Progenitor cell of endocrine pancreas (in vitro differentiated cells): ENCODE data around the gene ZNF775. TPM values are rescaled to one million over a fixed set of nuclear protein-coding genes. Genes with fewer than 3 reads are reported as not detected.
A peak's percentile ranks its signal among the peaks of the same experiment; 100 is the strongest.

Source experiments
- DNase-seq: peaks from one replicate; pipeline ENCODE4 v3.0.0; 2021; ENCODE audit warnings: low spot score; ENCODE audit not compliant: unreplicated experiment
- H3K27ac Mint-ChIP-seq: 2 replicates; pipeline ENCODE4 v1.8.0; 2021; ENCODE audit warnings: mild to moderate bottlenecking, moderate library complexity, mixed read lengths
- H3K27me3 Mint-ChIP-seq: 2 replicates; pipeline ENCODE4 v1.8.0; 2021; ENCODE audit warnings: mixed read lengths
- H3K36me3 Mint-ChIP-seq: 2 replicates; pipeline ENCODE4 v1.8.0; 2022; ENCODE audit warnings: mixed read lengths; ENCODE audit not compliant: insufficient read depth
- H3K4me1 Mint-ChIP-seq: 2 replicates; pipeline ENCODE4 v1.8.0; 2021; ENCODE audit warnings: low read depth, mixed read lengths
- H3K4me3 Mint-ChIP-seq: 2 replicates; pipeline ENCODE4 v1.8.0; 2021; ENCODE audit warnings: low read depth, mild to moderate bottlenecking, moderate library complexity, mixed read lengths
- H3K9me3 Mint-ChIP-seq: 2 replicates; pipeline ENCODE4 v1.8.0; 2021; ENCODE audit warnings: low read depth, mixed read lengths
- CTCF ChIP-seq: fragments of 200-600 bp; sonication (generic); IDR thresholded peaks from one replicate; pipeline ENCODE4 v1.5.0; 2021; ENCODE audit warnings: antibody characterized with exemption, mild to moderate bottlenecking; ENCODE audit not compliant: unreplicated experiment
- total RNA-seq: library from RNA; stranded (reverse); gene quantifications from 2 replicates; pipeline ENCODE4 v1.2.1, GENCODE V29; 2021

ZNF775 gene
- total RNA-seq, 1 donor from 2014 or later = 10.8 TPM

DNA sequence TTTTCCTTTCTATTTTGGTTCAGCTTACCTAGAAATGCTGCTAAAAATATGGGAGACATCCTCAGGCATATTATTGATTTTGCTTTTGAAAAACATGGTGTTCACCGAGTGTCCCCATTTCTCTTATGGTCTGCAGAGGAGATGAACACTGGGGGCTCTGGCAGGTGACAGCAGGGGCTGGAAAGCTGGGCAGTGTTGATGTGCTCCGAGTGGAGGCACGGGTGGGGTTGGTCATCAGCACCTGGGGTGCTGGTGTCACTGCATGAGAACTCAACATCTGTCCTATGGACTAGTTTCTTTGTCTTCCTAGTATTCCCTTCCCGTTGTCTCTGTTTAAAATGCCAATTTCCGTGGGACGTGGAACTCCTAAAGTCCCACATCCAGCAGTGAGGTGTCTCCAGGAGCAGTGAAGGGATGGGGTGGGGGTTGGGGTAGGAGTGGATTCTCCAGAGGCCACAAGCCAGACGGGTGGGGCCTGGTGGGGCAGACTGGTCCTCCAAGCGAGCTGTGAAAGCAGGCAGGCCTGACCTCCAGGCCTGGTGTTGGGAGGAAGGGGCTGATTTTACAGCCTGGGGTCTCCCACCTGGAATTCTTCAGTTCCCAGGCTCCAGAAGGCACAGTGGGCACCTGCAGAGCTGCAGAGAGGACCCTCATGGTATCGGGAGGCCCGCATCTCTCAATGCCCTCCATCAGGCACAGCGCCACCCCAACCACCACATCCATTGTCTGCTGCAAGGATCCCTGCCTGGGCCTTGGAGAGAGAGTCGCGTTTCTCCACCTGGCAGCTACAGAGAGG lies 24.4 kb downstream of the ZNF775 start:
- H3K27me3 Mint-ChIP-seq = no peaks in the 10 kb centered on the region
- DNase-seq = no peak
- peaks cover 50% of the 10 kb centered on the region for H3K4me1 Mint-ChIP-seq
- TF ChIP-seq CTCF = no peak
- H3K36me3 Mint-ChIP-seq = peaks cover 8% of the 10 kb centered on the region
- no peaks in the 10 kb centered on the region for H3K9me3 Mint-ChIP-seq
- peak overlapping the region; percentile 94 for H3K4me3 Mint-ChIP-seq
- H3K27ac Mint-ChIP-seq = peak overlapping the region; percentile 76

- Mint-ChIP-seq H3K27ac (peak overlapping the region; percentile 87), H3K4me1 (peaks cover 50% of the 10 kb centered on the region), H3K36me3 (peaks cover 4% of the 10 kb centered on the region), H3K9me3 (no peaks in the 10 kb centered on the region), H3K27me3 (no peaks in the 10 kb centered on the region), H3K4me3 (peak overlapping the region; percentile 94)
- no peak for TF ChIP-seq CTCF
- no peak for DNase-seq
Observed at GRCh38 chr7:150404172-150404804, 25.2 kb downstream of the ZNF775 start.

DNA sequence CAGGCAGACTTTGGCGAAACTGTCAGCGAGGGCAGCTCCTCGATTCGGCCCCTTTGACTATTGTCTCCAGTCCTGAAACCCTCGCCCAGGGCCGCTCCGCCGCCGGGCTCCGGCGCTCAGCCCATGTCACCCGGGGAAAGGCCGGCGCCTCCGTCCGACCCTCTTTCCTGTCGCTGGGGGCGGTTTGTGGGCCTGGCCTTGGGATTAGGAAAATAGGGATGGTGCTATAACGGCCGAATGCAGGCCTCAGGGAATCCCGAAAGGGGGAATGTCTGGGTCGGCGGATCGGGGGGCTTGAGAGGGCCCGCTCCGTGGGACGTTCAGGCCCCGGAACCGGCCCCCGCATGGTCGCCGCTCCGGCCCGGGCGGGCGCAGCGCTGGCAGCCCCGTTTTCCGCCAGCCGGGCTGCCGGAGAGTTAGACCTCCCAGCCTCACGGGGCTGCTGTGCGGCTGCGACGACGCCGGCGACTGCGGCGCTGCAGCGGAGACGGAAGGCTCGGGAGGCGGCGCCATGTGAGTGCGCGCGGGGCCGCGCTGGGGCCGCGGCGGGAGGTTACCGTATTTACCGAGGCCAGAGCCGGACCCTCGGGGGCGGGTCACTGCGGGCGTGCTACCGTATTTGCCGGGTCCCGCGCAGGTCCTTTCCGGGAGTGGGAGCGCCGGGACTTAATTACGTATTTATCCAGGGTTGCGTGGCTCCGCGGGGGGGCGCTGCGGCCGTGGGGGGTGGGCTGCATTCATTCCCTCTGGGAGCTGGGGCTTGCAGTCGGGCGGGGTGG lies 25.9 kb downstream of the ZNF775 start:
- Mint-ChIP-seq H3K36me3 (peaks cover 4% of the 10 kb centered on the region), H3K4me3 (peak overlapping the region; percentile 94), H3K9me3 (no peaks in the 10 kb centered on the region), H3K27ac (peak overlapping the region; percentile 88), H3K27me3 (no peaks in the 10 kb centered on the region), H3K4me1 (peaks cover 46% of the 10 kb centered on the region)
- peak; percentile 84 for DNase-seq
- peak; percentile 0 for TF ChIP-seq CTCF

- no peak for DNase-seq
- peaks cover 39% of the 10 kb centered on the region for H3K4me1 Mint-ChIP-seq
- no peaks in the 10 kb centered on the region for H3K27me3 Mint-ChIP-seq
- peaks cover 4% of the 10 kb centered on the region for H3K36me3 Mint-ChIP-seq
- TF ChIP-seq CTCF = no peak
- H3K9me3 Mint-ChIP-seq = no peaks in the 10 kb centered on the region
- peak overlapping the region; percentile 94 for H3K4me3 Mint-ChIP-seq
- peak overlapping the region; percentile 88 for H3K27ac Mint-ChIP-seq
Observed at GRCh38 chr7:150405584-150406311, 26.6 kb downstream of the ZNF775 start.

- Mint-ChIP-seq H3K9me3 (no peaks in the 10 kb centered on the region), H3K4me3 (peak overlapping the region; percentile 94), H3K27me3 (no peaks in the 10 kb centered on the region), H3K4me1 (peaks cover 34% of the 10 kb centered on the region), H3K27ac (peak overlapping the region; percentile 18), H3K36me3 (peaks cover 4% of the 10 kb centered on the region)
- no peak for DNase-seq
- TF ChIP-seq CTCF = no peak
Observed at GRCh38 chr7:150406312-150406566, 27.1 kb downstream of the ZNF775 start.
